ENCODE measurements around the gene ZFHX3.

- TF ChIP-seq, protein P1, sequence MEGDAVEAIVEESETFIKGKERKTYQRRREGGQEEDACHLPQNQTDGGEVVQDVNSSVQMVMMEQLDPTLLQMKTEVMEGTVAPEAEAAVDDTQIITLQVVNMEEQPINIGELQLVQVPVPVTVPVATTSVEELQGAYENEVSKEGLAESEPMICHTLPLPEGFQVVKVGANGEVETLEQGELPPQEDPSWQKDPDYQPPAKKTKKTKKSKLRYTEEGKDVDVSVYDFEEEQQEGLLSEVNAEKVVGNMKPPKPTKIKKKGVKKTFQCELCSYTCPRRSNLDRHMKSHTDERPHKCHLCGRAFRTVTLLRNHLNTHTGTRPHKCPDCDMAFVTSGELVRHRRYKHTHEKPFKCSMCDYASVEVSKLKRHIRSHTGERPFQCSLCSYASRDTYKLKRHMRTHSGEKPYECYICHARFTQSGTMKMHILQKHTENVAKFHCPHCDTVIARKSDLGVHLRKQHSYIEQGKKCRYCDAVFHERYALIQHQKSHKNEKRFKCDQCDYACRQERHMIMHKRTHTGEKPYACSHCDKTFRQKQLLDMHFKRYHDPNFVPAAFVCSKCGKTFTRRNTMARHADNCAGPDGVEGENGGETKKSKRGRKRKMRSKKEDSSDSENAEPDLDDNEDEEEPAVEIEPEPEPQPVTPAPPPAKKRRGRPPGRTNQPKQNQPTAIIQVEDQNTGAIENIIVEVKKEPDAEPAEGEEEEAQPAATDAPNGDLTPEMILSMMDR (conservative IDR thresholded peaks at IDR 0.05), result no peak
- no peak for TF ChIP-seq ZFX (IDR thresholded peaks at IDR 0.05)
Observed at GRCh38 chr16:72932677-72933335, 115.1 kb downstream of the ZFHX3 start.

Measured in C4-2B (cell line).